PC-9 (cell line): ENCODE results near the gene RLN3.

ENCODE experiments used
- CTCF ChIP-seq: fragments of 200-600 bp; sonication (generic); conservative IDR thresholded peaks from 2 replicates; pipeline ENCODE4 v1.6.1; 2017; ENCODE audit warnings: mixed run types, antibody characterized with exemption, mild to moderate bottlenecking, moderate library complexity
- EZH2 ChIP-seq: fragments of 200-600 bp; sonication (generic); IDR thresholded peaks from 2 replicates; pipeline ENCODE4 v1.8.0; 2017; ENCODE audit warnings: antibody characterized with exemption, low read depth

- no peak for TF ChIP-seq CTCF
- no peak for TF ChIP-seq EZH2
Observed at GRCh38 chr19:14058182-14059092, 30.5 kb downstream of the RLN3 start.
